ENCODE data around the gene HTATIP2.
"Not testable (repeated sequence)": the region's sequence is repeated elsewhere in the genome, so short reads cannot be mapped to it uniquely, and the experiment has no call there.

Gene HTATIP2

DNA sequence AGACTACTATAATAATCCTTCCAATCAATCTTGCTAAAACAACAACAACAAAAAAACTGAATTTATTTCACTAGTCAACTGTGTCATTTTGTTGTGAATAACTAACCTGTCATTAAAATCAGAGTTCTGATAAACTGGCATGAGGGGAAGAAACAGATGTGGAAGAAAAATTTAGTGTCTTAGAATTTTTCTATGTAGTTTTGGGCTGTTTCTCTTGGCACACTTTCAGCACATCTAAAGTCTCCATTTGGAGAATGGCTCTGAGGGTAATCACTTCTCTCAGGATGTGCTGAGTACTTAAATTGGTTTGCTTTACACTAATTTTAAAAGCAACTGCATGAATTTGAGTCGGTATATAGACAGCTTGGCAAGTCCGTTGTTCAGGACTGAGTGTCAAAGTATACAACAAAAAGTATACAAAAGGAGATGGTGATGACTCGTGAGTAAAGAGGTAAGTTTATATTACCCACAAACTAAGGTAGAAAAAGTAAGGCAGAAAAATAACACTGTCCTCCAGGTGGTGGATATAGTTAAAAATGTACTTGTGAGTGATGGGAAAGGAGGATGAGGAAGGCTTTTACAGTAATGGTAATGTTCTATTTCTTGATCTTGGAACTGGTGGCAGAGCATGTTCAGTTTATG is 10.2 kb downstream of the HTATIP2 start:
- no peaks in the 10 kb centered on the region for H3K27me3 ChIP-seq (replicated peaks; ENCODE audit: insufficient read depth, low read length)
- H3K27ac ChIP-seq (ENCODE audit: low read length), result no peak overlapping the region
- no peaks in the 10 kb centered on the region for H3K9me3 ChIP-seq (replicated peaks; ENCODE audit: insufficient read depth, low read length)
- DNase-seq, result no peak
- no peak overlapping the region for H3K9ac ChIP-seq (ENCODE audit: low read length)
- H3K9me2 ChIP-seq (replicated peaks; ENCODE audit: insufficient read depth, low read length), result no peaks in the 10 kb centered on the region
- no peak overlapping the region for H3K4me2 ChIP-seq (ENCODE audit: low read depth, low read length)
- no peaks in the 10 kb centered on the region for H3K36me3 ChIP-seq (replicated peaks; ENCODE audit: insufficient read depth, low read length)
- TF ChIP-seq, protein P1, sequence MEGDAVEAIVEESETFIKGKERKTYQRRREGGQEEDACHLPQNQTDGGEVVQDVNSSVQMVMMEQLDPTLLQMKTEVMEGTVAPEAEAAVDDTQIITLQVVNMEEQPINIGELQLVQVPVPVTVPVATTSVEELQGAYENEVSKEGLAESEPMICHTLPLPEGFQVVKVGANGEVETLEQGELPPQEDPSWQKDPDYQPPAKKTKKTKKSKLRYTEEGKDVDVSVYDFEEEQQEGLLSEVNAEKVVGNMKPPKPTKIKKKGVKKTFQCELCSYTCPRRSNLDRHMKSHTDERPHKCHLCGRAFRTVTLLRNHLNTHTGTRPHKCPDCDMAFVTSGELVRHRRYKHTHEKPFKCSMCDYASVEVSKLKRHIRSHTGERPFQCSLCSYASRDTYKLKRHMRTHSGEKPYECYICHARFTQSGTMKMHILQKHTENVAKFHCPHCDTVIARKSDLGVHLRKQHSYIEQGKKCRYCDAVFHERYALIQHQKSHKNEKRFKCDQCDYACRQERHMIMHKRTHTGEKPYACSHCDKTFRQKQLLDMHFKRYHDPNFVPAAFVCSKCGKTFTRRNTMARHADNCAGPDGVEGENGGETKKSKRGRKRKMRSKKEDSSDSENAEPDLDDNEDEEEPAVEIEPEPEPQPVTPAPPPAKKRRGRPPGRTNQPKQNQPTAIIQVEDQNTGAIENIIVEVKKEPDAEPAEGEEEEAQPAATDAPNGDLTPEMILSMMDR (IDR thresholded peaks at IDR 0.05; ENCODE audit: low read length), result no peak
- no peaks in the 10 kb centered on the region for H3F3A ChIP-seq (ENCODE audit: insufficient read depth, low read length)
- H3K79me2 ChIP-seq (ENCODE audit: low read length), result no peaks in the 10 kb centered on the region
- no peaks in the 10 kb centered on the region for H4K20me1 ChIP-seq (ENCODE audit: insufficient read depth, low read length)
- no peaks in the 10 kb centered on the region for H3K4me1 ChIP-seq (ENCODE audit: low read length)
- H3K4me3 ChIP-seq (ENCODE audit: low read length), result no peak overlapping the region
- no peak overlapping the region for H2AFZ ChIP-seq (ENCODE audit: low read length)

DNA sequence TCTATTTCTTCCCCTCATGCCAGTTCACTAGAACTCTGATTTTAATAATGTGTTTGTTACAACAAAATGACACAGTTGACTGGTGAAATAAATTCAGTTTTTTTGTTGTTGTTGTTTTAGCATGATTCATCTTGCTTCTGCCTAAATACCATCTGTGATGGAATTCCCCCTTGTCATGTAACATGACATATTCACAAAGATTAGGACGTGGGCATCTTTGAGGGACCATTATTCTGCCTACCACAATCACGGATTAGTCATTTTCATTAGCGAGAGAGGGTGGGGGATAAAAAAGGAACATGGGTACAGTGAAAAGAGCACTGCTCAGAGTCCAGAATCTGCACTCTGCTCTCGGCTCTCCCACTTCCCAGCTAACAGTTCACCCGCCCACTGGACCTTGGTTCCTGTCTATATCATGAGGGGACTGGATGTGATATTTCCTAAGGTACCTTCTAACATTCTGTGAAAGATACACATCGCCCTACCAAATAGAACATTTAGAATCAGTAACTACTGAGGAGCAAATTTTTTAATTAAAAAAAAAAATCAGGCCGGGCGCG is 11.3 kb downstream of the HTATIP2 start:
- Histone ChIP-seq H3K4me1 (ENCODE audit: low read length) (no peaks in the 10 kb centered on the region), H3K36me3 (replicated peaks; ENCODE audit: insufficient read depth, low read length) (no peaks in the 10 kb centered on the region), H4K20me1 (ENCODE audit: insufficient read depth, low read length) (no peaks in the 10 kb centered on the region), H3K9me2 (replicated peaks; ENCODE audit: insufficient read depth, low read length) (no peaks in the 10 kb centered on the region), H3K4me2 (ENCODE audit: low read depth, low read length) (no peak overlapping the region), H2AFZ (ENCODE audit: low read length) (no peak overlapping the region), H3K27ac (ENCODE audit: low read length) (no peak overlapping the region), H3K4me3 (ENCODE audit: low read length) (no peak overlapping the region), H3K9me3 (replicated peaks; ENCODE audit: insufficient read depth, low read length) (no peaks in the 10 kb centered on the region), H3K27me3 (replicated peaks; ENCODE audit: insufficient read depth, low read length) (no peaks in the 10 kb centered on the region), H3F3A (ENCODE audit: insufficient read depth, low read length) (no peaks in the 10 kb centered on the region), H3K79me2 (ENCODE audit: low read length) (no peaks in the 10 kb centered on the region), H3K9ac (ENCODE audit: low read length) (no peak overlapping the region)
- TF ChIP-seq, protein P1 (IDR thresholded peaks at IDR 0.05; ENCODE audit: low read length), result no peak
- TF ChIP-seq EZH2 (optimal IDR thresholded peaks at IDR 0.05; ENCODE audit: low read depth, low read length), result no peak
- TF ChIP-seq EZH2phosphoT487 (IDR thresholded peaks at IDR 0.05; ENCODE audit: low read length), result no peak
- DNase-seq, result no peak

DNA sequence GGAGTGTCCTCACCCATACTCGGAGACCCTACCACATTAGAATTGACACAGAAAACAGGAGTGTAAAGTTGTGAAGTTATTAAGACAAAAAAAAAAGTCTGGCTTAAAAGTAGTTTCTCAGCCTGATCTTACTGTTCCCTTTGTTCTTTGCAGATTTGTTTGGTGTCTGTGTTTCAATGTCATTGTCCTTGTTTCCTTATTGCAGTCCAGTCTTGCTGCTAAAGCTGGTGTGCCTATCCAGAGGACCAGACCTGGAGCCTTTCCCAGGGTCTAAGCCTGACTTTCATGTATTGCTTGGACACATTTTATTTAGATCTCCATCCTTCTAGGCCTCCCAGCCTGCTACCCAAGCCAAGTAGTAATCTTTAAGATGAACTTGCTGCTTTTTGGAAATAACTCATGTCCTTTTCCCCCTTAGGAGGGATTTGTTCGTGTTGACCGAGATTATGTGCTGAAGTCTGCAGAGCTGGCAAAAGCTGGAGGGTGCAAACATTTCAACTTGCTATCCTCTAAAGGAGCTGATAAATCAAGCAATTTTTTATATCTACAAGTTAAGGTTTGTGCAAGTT is 12.7 kb downstream of the HTATIP2 start:
- H3K27ac ChIP-seq (ENCODE audit: low read length), result no peak overlapping the region
- H3K36me3 ChIP-seq (replicated peaks; ENCODE audit: insufficient read depth, low read length), result no peaks in the 10 kb centered on the region
- H3K9ac ChIP-seq (ENCODE audit: low read length), result no peak overlapping the region
- no peak overlapping the region for H3K4me3 ChIP-seq (ENCODE audit: low read length)
- no peak for DNase-seq
- no peaks in the 10 kb centered on the region for H3F3A ChIP-seq (ENCODE audit: insufficient read depth, low read length)
- H4K20me1 ChIP-seq (ENCODE audit: insufficient read depth, low read length), result no peaks in the 10 kb centered on the region
- no peaks in the 10 kb centered on the region for H3K9me2 ChIP-seq (replicated peaks; ENCODE audit: insufficient read depth, low read length)
- no peaks in the 10 kb centered on the region for H3K79me2 ChIP-seq (ENCODE audit: low read length)
- no peak for TF ChIP-seq EZH2phosphoT487 (IDR thresholded peaks at IDR 0.05; ENCODE audit: low read length)
- TF ChIP-seq EZH2 (optimal IDR thresholded peaks at IDR 0.05; ENCODE audit: low read depth, low read length), result no peak
- TF ChIP-seq, protein P1 (IDR thresholded peaks at IDR 0.05; ENCODE audit: low read length), result no peak
- H3K27me3 ChIP-seq (replicated peaks; ENCODE audit: insufficient read depth, low read length), result no peaks in the 10 kb centered on the region
- no peak overlapping the region for H3K4me2 ChIP-seq (ENCODE audit: low read depth, low read length)
- H3K4me1 ChIP-seq (ENCODE audit: low read length), result no peaks in the 10 kb centered on the region
- no peak overlapping the region for H2AFZ ChIP-seq (ENCODE audit: low read length)
- H3K9me3 ChIP-seq (replicated peaks; ENCODE audit: insufficient read depth, low read length), result no peaks in the 10 kb centered on the region

DNA sequence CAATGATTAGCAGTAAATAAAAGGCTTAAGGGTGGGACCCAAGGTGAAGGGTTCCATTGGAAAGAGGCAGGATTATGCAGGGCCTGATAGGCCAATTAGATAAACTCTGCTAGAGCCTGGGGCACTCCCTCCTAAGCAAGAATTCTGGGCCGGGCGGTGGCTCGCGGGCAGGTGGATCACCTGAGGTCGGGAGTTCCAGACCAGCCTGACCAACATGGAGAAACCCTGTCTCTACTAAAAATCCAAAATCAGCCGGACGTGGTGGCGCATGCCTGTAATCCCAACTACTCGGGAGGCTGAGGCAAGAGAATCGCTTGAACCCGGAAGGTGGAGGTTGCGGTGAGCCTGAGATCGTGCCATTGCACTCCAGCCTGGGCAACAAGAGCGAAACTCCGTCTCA is 22.5 kb downstream of the HTATIP2 start:
- H3F3A ChIP-seq (ENCODE audit: insufficient read depth, low read length); H3K9ac ChIP-seq (ENCODE audit: low read length); H3K4me3 ChIP-seq (ENCODE audit: low read length); H3K27me3 ChIP-seq (replicated peaks; ENCODE audit: insufficient read depth, low read length); DNase-seq; H3K27ac ChIP-seq (ENCODE audit: low read length); H2AFZ ChIP-seq (ENCODE audit: low read length); H3K9me2 ChIP-seq (replicated peaks; ENCODE audit: insufficient read depth, low read length); H3K36me3 ChIP-seq (replicated peaks; ENCODE audit: insufficient read depth, low read length); H4K20me1 ChIP-seq (ENCODE audit: insufficient read depth, low read length); H3K4me2 ChIP-seq (ENCODE audit: low read depth, low read length); H3K4me1 ChIP-seq (ENCODE audit: low read length); H3K9me3 ChIP-seq (replicated peaks; ENCODE audit: insufficient read depth, low read length): not testable (repeated sequence)
- peaks cover 17% of the 10 kb centered on the region for H3K79me2 ChIP-seq (ENCODE audit: low read length)

All from MM.1S (cell line).